Uterus (tissue), 4 donors: Measurements from ENCODE around the gene KIF2A. TPM values are rescaled to one million over a fixed set of nuclear protein-coding genes. Genes with fewer than 3 reads are reported as not detected.
A peak's percentile ranks its signal among the peaks of the same experiment; 100 is the strongest.

Experiments used
- DNase-seq, 2 donors: peaks; one replicate each; pipeline ENCODE4 v3.0.0-alpha.2; 2019 to 2020
- H3K27ac ChIP-seq, 2 donors: fragments of 200-600 bp; sonication (generic); 1 replicate in 1 of 2; 2 replicates in 1 of 2; pipeline ENCODE4 v1.5.1; 2016 to 2018
- H3K27me3 ChIP-seq, 2 donors: fragments of 200-600 bp; sonication (generic); one replicate each; pipeline ENCODE4 v1.5.1; 2018 to 2019; ENCODE audit warnings: control low read depth in 1 of 2
- H3K36me3 ChIP-seq, 2 donors: fragments of 200-600 bp; sonication (generic); one replicate each; pipeline ENCODE4 v1.5.1; 2019; ENCODE audit warnings: control low read depth in 1 of 2
- H3K4me1 ChIP-seq, 2 donors: fragments of 200-600 bp; sonication (generic); one replicate each; pipeline ENCODE4 v1.5.1; 2018 to 2019; ENCODE audit warnings: control low read depth in 1 of 2
- H3K4me3 ChIP-seq, 2 donors: fragments of 200-600 bp; sonication (generic); 1 replicate in 1 of 2; 2 replicates in 1 of 2; pipeline ENCODE4 v1.5.1; 2018 to 2019; ENCODE audit warnings: mild to moderate bottlenecking in 1 of 2
- H3K9me3 ChIP-seq, 2 donors: fragments of 200-600 bp; sonication (generic); one replicate each; pipeline ENCODE4 v1.5.1; 2019; ENCODE audit warnings: control low read depth in 1 of 2
- POLR2A ChIP-seq, 2 donors: fragments of 450-650 bp; IDR thresholded peaks; one replicate each; pipeline ENCODE4 v1.6.1; 2016; ENCODE audit warnings: antibody characterized with exemption in 2 of 2, mild to moderate bottlenecking in 1 of 2, moderate library complexity in 1 of 2
- intact Hi-C: fragments of 100-400 bp; cut with DNase I; formaldehyde crosslinking; loops from one replicate; pipeline ENCODE4 v1.15.1; 2023; ENCODE audit warnings: low total_unique reads
- total RNA-seq, 4 donors: library from RNA; depleted of rRNA in 3 of 4; stranded (reverse); fragments of >200 nt in 3 of 4; gene quantifications; one replicate each; pipeline versions ENCODE4 v1.1.0 to v1.2.4, GENCODE V29; 2014 to 2023
- TF ChIP-seq, protein P1 (sequence below), 4 experiments: fragments of 200-600 bp in 2 of 4; fragments of 450-650 bp in 2 of 4; sonication (generic) in 2 of 4; IDR thresholded peaks; one replicate each; pipeline ENCODE4 v1.5.1; 2016 to 2019; ENCODE audit warnings: antibody characterized with exemption in 4 of 4, mild to moderate bottlenecking in 2 of 4, moderate library complexity in 1 of 4
- donor health status: DM: yes; HTN: yes; CAD: no.

KIF2A gene
- total RNA-seq, 4 donors from 2014 or later, result 32.8 to 116 (median 39.4) TPM

DNA sequence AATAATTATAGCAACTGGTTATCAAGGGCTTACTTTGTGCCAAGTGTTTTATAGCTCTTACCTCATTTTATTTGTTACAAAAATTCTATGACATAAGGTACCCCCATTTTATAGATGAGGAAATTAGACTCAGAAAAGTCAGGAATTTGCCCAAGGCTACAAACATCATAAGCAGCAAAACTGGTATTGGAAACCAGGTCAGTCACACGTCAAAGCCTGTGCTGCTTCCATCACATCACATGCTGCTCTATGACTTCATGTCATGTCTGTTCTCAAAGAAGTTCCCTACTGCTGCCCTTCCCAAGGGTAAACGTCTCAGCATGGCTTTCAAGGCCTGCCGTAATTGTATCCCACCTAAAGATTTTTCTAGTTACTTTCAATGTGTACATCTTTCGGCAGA is 6.9 kb upstream of the KIF2A start:
- intact Hi-C loops, result no loop called here
- TF ChIP-seq, protein P1, sequence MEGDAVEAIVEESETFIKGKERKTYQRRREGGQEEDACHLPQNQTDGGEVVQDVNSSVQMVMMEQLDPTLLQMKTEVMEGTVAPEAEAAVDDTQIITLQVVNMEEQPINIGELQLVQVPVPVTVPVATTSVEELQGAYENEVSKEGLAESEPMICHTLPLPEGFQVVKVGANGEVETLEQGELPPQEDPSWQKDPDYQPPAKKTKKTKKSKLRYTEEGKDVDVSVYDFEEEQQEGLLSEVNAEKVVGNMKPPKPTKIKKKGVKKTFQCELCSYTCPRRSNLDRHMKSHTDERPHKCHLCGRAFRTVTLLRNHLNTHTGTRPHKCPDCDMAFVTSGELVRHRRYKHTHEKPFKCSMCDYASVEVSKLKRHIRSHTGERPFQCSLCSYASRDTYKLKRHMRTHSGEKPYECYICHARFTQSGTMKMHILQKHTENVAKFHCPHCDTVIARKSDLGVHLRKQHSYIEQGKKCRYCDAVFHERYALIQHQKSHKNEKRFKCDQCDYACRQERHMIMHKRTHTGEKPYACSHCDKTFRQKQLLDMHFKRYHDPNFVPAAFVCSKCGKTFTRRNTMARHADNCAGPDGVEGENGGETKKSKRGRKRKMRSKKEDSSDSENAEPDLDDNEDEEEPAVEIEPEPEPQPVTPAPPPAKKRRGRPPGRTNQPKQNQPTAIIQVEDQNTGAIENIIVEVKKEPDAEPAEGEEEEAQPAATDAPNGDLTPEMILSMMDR (IDR thresholded peaks at IDR 0.05), result no peak
- no peak for TF ChIP-seq POLR2A (IDR thresholded peaks at IDR 0.05)
- Histone ChIP-seq H3K4me3 (no peak overlapping the region), H3K27me3 (no peaks in the 10 kb centered on the region), H3K27ac (no peak overlapping the region), H3K9me3 (no peaks in the 10 kb centered on the region), H3K36me3 (no peaks in the 10 kb centered on the region), H3K4me1 (no peaks in the 10 kb centered on the region)
- no peak for DNase-seq

DNA sequence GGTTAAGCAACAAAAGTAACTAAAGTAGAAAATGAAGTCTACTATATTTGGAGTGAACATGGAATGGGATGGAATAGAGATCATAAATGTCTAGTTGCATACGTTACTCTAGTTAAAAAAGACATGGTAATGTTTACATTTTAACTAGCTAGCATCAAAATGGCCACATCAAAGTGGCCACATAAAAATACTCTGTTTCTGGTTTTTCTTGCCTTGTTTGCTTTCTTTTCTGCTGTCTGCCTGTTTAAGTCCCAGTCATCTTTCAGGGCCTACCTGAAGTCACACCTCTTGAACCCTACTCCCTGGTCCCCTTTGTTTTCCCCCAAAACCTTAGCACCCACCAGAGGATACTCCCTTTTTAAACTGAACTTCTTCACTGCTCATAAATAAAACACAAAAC is 6.4 kb upstream of the KIF2A start:
- no peak for TF ChIP-seq POLR2A (IDR thresholded peaks at IDR 0.05)
- TF ChIP-seq, protein P1 (IDR thresholded peaks at IDR 0.05), result no peak
- Histone ChIP-seq H3K27ac (no peak overlapping the region), H3K4me3 (no peak overlapping the region), H3K9me3 (no peaks in the 10 kb centered on the region), H3K27me3 (no peaks in the 10 kb centered on the region), H3K36me3 (no peaks in the 10 kb centered on the region), H3K4me1 (no peaks in the 10 kb centered on the region)
- no peak for DNase-seq
- intact Hi-C loops, result no loop called here

DNA sequence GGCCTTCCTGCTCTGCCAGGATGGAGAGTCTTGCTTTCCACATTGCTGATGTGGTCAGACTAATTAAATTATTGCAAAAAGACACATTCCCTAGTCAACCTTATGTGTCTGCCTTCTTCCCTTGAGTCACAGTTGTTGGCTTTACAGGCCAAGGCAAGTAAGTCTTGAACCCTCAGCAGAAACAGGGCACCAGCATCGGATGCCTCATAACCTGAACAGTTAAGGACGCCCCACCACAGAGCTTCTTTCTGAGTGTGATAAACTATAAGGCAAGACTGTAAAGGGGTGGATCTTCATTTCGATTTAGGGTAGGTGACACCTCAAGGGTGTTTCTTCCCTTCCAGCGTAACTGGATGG is 670 bp upstream of the KIF2A start:
- H3K27me3 ChIP-seq, result no peaks in the 10 kb centered on the region
- H3K9me3 ChIP-seq, result no peaks in the 10 kb centered on the region
- intact Hi-C loops, result no loop called here
- TF ChIP-seq POLR2A (IDR thresholded peaks at IDR 0.05), result no peak
- TF ChIP-seq, protein P1 (IDR thresholded peaks at IDR 0.05), result no peak
- H3K4me1 ChIP-seq, result no peaks in the 10 kb centered on the region
- peak overlapping the region; percentile 57 to 87 for H3K4me3 ChIP-seq
- peak overlapping the region; percentile 93 to 96 for H3K27ac ChIP-seq
- no peak for DNase-seq
- H3K36me3 ChIP-seq, result no peaks in the 10 kb centered on the region

GRCh38 chr5:62306323-62306895 is 403 bp downstream of the KIF2A start:
- H3K4me3 ChIP-seq, result peak overlapping the region; percentile 57 to 87
- peak overlapping the region; percentile 93 to 96 for H3K27ac ChIP-seq
- DNase-seq, result no peak
- no peaks in the 10 kb centered on the region for H3K36me3 ChIP-seq
- intact Hi-C loops, result no loop called here
- H3K4me1 ChIP-seq, result no peaks in the 10 kb centered on the region
- H3K27me3 ChIP-seq, result no peaks in the 10 kb centered on the region
- TF ChIP-seq, protein P1 (IDR thresholded peaks at IDR 0.05), result no peak
- no peak for TF ChIP-seq POLR2A (IDR thresholded peaks at IDR 0.05)
- no peaks in the 10 kb centered on the region for H3K9me3 ChIP-seq

- peak in 1 of 2 donors; percentile 29 for DNase-seq
- peak overlapping the region; percentile 57 to 87 for H3K4me3 ChIP-seq
- TF ChIP-seq POLR2A (IDR thresholded peaks at IDR 0.05), result no peak
- TF ChIP-seq, protein P1 (IDR thresholded peaks at IDR 0.05), result no peak
- H3K27ac ChIP-seq, result peak overlapping the region; percentile 93 to 96
- H3K36me3 ChIP-seq, result no peaks in the 10 kb centered on the region
- H3K27me3 ChIP-seq, result no peaks in the 10 kb centered on the region
- no peaks in the 10 kb centered on the region for H3K9me3 ChIP-seq
- intact Hi-C loops, result no loop called here
- no peaks in the 10 kb centered on the region for H3K4me1 ChIP-seq
Measured at GRCh38 chr5:62306896-62307689, 1.1 kb downstream of the KIF2A start.
